ENCODE results near the gene CRHR2. TPM values are rescaled to one million over a fixed set of nuclear protein-coding genes. Genes with fewer than 3 reads are reported as not detected.

CRHR2 gene
- total and polyA plus RNA-seq, 11 donors, result 0.06 to 1.6 (median 0.71) TPM; not detected in 1

- WGBS, 4 donors, result 56 to 75% (median 66%) methylated on average over 3 of the region's 3 CpGs
- Histone ChIP-seq H3K9me3 (no peaks in the 10 kb centered on the region), H3K4me3 (peak overlapping the region in 6 of 12 donors; percentile 49 to 67 (median 59)), H3K27me3 (peaks cover 13 to 53% (median 32%) of the 10 kb centered on the region in 9 donors), H3K27ac (peak overlapping the region in 2 of 12 donors; percentile 34 to 53), H3K4me1 (peaks cover 4 to 22% (median 14%) of the 10 kb centered on the region in 12 donors), H3K36me3 (no peaks in the 10 kb centered on the region)
- DNase-seq (peak in 2 of 5 donors; percentile 50 to 55), ATAC-seq (peak in 3 of 4 donors; percentile 28 to 42 (median 32))
- intact Hi-C loops (cut with DNase I), result loop anchor here in 6 of 10 donors (2.0 to 5.0 kb wide), 3 partner anchors 53 to 58 kb away; no protein-coding TSS in a partner anchor
- TF ChIP-seq CTCF (IDR thresholded peaks at IDR 0.05) (no peak), POLR2A (IDR thresholded peaks at IDR 0.05) (no peak)
These were observed 1.6 kb upstream of the CRHR2 start for GRCh38 chr7:30683816-30684215.

DNA sequence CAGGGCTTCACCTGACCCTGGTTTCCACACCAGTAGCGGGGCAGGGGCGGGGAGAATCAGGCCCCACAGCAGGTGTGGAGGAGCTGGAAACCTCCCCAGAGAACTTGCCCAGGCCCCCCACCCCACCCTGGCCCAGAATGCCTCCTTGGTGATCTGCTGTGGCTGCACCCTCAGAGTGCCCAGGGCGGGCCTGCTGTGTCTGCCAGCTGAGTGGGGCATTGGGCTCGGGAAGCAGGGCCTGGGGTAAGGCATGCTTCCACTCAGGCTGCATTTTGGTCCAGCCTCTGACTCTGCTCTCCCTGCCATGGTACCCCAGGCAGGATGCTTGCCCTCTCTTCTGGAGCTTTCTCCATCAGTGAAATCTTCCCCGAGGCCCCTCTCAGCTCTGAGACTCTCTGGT is 1.1 kb upstream of the CRHR2 start:
- H3K36me3 ChIP-seq, result no peaks in the 10 kb centered on the region
- DNase-seq, result no peak
- WGBS, 4 donors, result 89 to 95% (median 89%) methylated on average over 5 of the region's 5 CpGs
- no peak for ATAC-seq
- peaks cover 4 to 22% (median 12%) of the 10 kb centered on the region in 12 donors for H3K4me1 ChIP-seq
- peak overlapping the region in 9 of 12 donors; percentile 8 to 67 (median 56) for H3K4me3 ChIP-seq
- H3K9me3 ChIP-seq, result no peaks in the 10 kb centered on the region
- H3K27ac ChIP-seq, result peak overlapping the region in 2 of 12 donors; percentile 34 to 53
- TF ChIP-seq CTCF (IDR thresholded peaks at IDR 0.05) (no peak), POLR2A (IDR thresholded peaks at IDR 0.05) (no peak)
- peaks cover 13 to 53% (median 32%) of the 10 kb centered on the region in 9 donors for H3K27me3 ChIP-seq
- intact Hi-C loops (cut with DNase I), result loop anchor here in 6 of 10 donors (2.0 to 5.0 kb wide), 3 partner anchors 54 to 59 kb away; no protein-coding TSS in a partner anchor

- intact Hi-C loops (cut with DNase I), result loop anchor here in 7 of 10 donors (1.0 to 5.0 kb wide), 4 partner anchors 55 to 60 kb away; no protein-coding TSS in a partner anchor
- Histone ChIP-seq H3K9me3 (no peaks in the 10 kb centered on the region), H3K4me3 (peak overlapping the region; percentile 27 to 67 (median 56)), H3K27ac (peak overlapping the region in 2 of 12 donors; percentile 5 to 21), H3K27me3 (peaks cover 13 to 53% (median 32%) of the 10 kb centered on the region in 9 donors), H3K4me1 (peaks cover 4 to 22% (median 12%) of the 10 kb centered on the region in 12 donors), H3K36me3 (no peaks in the 10 kb centered on the region)
- peak in 2 of 4 donors; percentile 8 to 27 for ATAC-seq
- no peak for TF ChIP-seq POLR2A (IDR thresholded peaks at IDR 0.05)
- no peak for TF ChIP-seq CTCF (IDR thresholded peaks at IDR 0.05)
- WGBS, 4 donors, result 1 to 2% (median 1%) methylated on average over 32 to 40 of the region's 40 CpGs
- no peak for DNase-seq
These were observed 443 bp downstream of the CRHR2 start for GRCh38 chr7:30681815-30682211.

DNA sequence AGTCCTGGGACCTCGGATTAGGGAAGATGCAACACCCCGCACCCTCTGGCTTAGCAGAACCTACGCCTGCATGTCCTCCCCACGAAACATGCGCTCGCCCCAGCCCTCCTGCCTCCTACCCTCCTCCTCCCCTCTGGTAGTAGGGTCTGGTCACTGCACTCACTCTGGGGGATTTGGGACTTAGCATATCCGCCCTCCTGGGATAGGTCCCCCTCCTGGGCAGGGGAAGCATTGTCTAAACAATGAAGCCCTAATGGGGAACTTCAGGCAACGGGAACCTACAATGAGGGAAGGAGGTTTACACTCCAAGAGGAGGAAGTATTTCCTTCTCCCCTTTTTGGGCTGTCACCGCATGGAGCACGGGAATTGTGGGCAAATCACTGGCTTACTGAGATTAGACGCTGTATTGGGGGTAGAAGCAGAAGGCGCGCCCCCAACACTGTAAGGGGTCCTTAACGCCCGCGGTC is 892 bp downstream of the CRHR2 start:
- intact Hi-C loops (cut with DNase I), result loop anchor here in 4 of 10 donors (5.0 kb wide), 2 partner anchors 56 to 61 kb away; no protein-coding TSS in a partner anchor
- H3K27ac ChIP-seq, result no peak overlapping the region
- peaks cover 4 to 22% (median 12%) of the 10 kb centered on the region in 12 donors for H3K4me1 ChIP-seq
- no peaks in the 10 kb centered on the region for H3K9me3 ChIP-seq
- peaks cover 13 to 57% (median 32%) of the 10 kb centered on the region in 9 donors for H3K27me3 ChIP-seq
- ATAC-seq (no peak), DNase-seq (no peak)
- H3K36me3 ChIP-seq, result no peaks in the 10 kb centered on the region
- 16 to 21% (median 19%) methylated on average over 11 to 16 of the region's 16 CpGs for WGBS, 4 donors
- TF ChIP-seq POLR2A (IDR thresholded peaks at IDR 0.05), result no peak
- TF ChIP-seq CTCF (IDR thresholded peaks at IDR 0.05), result no peak
- H3K4me3 ChIP-seq, result peak overlapping the region in 11 of 12 donors; percentile 44 to 67 (median 57)

Measured in heart left ventricle (tissue), 16 donors.